ENCODE data around the gene ITPK1.

Gene ITPK1

DNA sequence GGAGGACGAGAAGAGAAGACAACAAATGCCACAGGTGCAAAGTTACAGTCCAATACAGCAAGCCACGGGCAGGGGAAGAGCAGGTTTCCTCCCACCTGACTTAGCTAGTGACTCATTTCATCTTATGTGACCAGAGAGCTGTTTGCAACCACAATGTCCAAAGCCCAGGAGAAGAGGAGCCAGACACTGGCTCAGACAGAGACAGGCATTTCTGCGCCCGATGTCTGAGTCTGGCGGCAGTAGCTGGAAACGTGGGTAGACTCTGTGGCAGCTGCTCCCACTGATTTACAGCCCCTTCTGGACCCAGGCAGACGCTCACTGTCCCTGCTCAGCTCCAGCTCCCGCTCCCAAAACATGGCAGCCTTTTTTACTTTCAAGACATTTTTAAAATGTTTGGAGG lies 132.8 kb downstream of the ITPK1 start:
- Histone ChIP-seq H3K4me3 (ENCODE audit: low read depth in 1 of 2, low read length in 2 of 2) (no peak overlapping the region), H3K79me2 (ENCODE audit: insufficient read depth, low read length) (no peaks in the 10 kb centered on the region), H3K27ac (ENCODE audit: low read length) (no peak overlapping the region), H3K4me1 (ENCODE audit: insufficient read depth, low read length) (no peaks in the 10 kb centered on the region), H3K9ac (ENCODE audit: low read depth, low read length) (no peak overlapping the region), H3K36me3 (ENCODE audit: insufficient read depth, low read length) (peaks cover 44% of the 10 kb centered on the region), H4K20me1 (ENCODE audit: insufficient read depth, low read length) (peaks cover 5% of the 10 kb centered on the region; the same call in 1 of the 2 replicates), H3K27me3 (ENCODE audit: insufficient read depth, low read length, poor library complexity) (no peaks in the 10 kb centered on the region), H3K4me2 (ENCODE audit: insufficient read depth, low read length) (no peak overlapping the region), H2AFZ (ENCODE audit: low read depth, low read length) (no peak overlapping the region), H3K9me3 (ENCODE audit: insufficient read depth, low read length, severe bottlenecking) (peaks cover 34% of the 10 kb centered on the region)
- no peak for ATAC-seq (ENCODE audit: insufficient read depth, low read depth)
- DNase-seq, result no peak
- no peak for TF ChIP-seq EZH2 (IDR thresholded peaks at IDR 0.05; ENCODE audit: borderline replicate concordance, low read depth, low read length, severe bottlenecking)
- TF ChIP-seq, protein P1, sequence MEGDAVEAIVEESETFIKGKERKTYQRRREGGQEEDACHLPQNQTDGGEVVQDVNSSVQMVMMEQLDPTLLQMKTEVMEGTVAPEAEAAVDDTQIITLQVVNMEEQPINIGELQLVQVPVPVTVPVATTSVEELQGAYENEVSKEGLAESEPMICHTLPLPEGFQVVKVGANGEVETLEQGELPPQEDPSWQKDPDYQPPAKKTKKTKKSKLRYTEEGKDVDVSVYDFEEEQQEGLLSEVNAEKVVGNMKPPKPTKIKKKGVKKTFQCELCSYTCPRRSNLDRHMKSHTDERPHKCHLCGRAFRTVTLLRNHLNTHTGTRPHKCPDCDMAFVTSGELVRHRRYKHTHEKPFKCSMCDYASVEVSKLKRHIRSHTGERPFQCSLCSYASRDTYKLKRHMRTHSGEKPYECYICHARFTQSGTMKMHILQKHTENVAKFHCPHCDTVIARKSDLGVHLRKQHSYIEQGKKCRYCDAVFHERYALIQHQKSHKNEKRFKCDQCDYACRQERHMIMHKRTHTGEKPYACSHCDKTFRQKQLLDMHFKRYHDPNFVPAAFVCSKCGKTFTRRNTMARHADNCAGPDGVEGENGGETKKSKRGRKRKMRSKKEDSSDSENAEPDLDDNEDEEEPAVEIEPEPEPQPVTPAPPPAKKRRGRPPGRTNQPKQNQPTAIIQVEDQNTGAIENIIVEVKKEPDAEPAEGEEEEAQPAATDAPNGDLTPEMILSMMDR (IDR thresholded peaks at IDR 0.05; ENCODE audit: borderline replicate concordance, extremely low read depth, low read length, poor library complexity, severe bottlenecking), result no peak

DNA sequence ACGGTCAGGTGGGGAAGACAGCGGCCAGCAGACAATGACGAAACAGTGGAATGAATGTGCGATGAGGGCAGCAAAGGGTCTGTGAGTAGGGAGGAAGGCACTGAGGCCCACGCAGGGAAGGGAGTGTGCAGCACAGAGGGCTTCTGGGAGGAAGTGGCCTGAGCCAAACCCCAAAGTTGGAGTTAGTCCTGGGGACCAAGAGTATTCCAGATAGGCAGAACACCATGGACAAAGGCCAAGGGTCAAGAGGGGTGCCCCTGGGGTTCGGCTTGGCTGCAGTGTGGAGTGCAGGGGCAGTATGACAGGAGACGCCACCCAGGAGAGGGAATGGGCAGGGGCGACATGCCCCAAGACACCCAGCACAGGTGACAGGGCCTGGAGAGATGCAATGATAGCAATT lies 134.0 kb downstream of the ITPK1 start:
- no peaks in the 10 kb centered on the region for H3K79me2 ChIP-seq (ENCODE audit: insufficient read depth, low read length)
- peaks cover 41% of the 10 kb centered on the region for H3K9me3 ChIP-seq (ENCODE audit: insufficient read depth, low read length, severe bottlenecking)
- H3K27ac ChIP-seq (ENCODE audit: low read length), result no peak overlapping the region
- no peak overlapping the region for H2AFZ ChIP-seq (ENCODE audit: low read depth, low read length)
- H3K4me3 ChIP-seq (ENCODE audit: low read depth in 1 of 2, low read length in 2 of 2), result no peak overlapping the region
- no peaks in the 10 kb centered on the region for H3K27me3 ChIP-seq (ENCODE audit: insufficient read depth, low read length, poor library complexity)
- no peak for ATAC-seq (ENCODE audit: insufficient read depth, low read depth)
- H3K4me2 ChIP-seq (ENCODE audit: insufficient read depth, low read length), result no peak overlapping the region
- no peak for DNase-seq
- H3K36me3 ChIP-seq (ENCODE audit: insufficient read depth, low read length), result peaks cover 54% of the 10 kb centered on the region
- H4K20me1 ChIP-seq (ENCODE audit: insufficient read depth, low read length), result no peaks in the 10 kb centered on the region
- TF ChIP-seq, protein P1 (IDR thresholded peaks at IDR 0.05; ENCODE audit: borderline replicate concordance, extremely low read depth, low read length, poor library complexity, severe bottlenecking), result no peak
- TF ChIP-seq EZH2 (IDR thresholded peaks at IDR 0.05; ENCODE audit: borderline replicate concordance, low read depth, low read length, severe bottlenecking), result no peak
- H3K4me1 ChIP-seq (ENCODE audit: insufficient read depth, low read length), result no peaks in the 10 kb centered on the region
- H3K9ac ChIP-seq (ENCODE audit: low read depth, low read length), result no peak overlapping the region

DNA sequence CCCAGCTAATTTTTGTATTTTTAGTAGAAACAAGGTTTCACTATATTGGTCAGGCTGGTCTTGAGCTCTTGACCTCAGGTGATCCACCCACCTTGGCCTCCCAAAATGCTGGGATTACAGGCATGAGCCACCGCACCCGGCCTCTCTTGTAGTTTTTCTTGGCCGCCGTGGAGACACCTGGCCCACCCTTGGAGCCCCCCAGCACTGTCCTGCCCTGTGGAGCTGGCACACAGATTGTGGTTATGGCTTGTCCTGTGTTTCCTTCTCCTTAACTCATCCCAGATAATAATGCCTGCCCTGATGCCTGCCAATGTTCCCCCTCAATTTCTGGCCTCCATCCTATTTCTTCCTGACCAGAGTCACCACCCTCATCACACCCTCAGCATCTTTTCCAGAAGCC lies 134.9 kb downstream of the ITPK1 start:
- ATAC-seq (ENCODE audit: insufficient read depth, low read depth) (no peak), DNase-seq (no peak)
- H3K79me2 ChIP-seq (ENCODE audit: insufficient read depth, low read length), result no peaks in the 10 kb centered on the region
- H3K27ac ChIP-seq (ENCODE audit: low read length), result no peak overlapping the region
- H3K4me3 ChIP-seq (ENCODE audit: low read depth in 1 of 2, low read length in 2 of 2), result no peak overlapping the region
- H3K4me1 ChIP-seq (ENCODE audit: insufficient read depth, low read length), result no peaks in the 10 kb centered on the region
- peaks cover 61% of the 10 kb centered on the region for H3K36me3 ChIP-seq (ENCODE audit: insufficient read depth, low read length)
- no peak overlapping the region for H3K9ac ChIP-seq (ENCODE audit: low read depth, low read length)
- no peak overlapping the region for H2AFZ ChIP-seq (ENCODE audit: low read depth, low read length)
- no peak overlapping the region for H3K4me2 ChIP-seq (ENCODE audit: insufficient read depth, low read length)
- no peaks in the 10 kb centered on the region for H3K27me3 ChIP-seq (ENCODE audit: insufficient read depth, low read length, poor library complexity)
- H3K9me3 ChIP-seq (ENCODE audit: insufficient read depth, low read length, severe bottlenecking), result peaks cover 47% of the 10 kb centered on the region
- no peaks in the 10 kb centered on the region for H4K20me1 ChIP-seq (ENCODE audit: insufficient read depth, low read length)
- TF ChIP-seq, protein P1 (IDR thresholded peaks at IDR 0.05; ENCODE audit: borderline replicate concordance, extremely low read depth, low read length, poor library complexity, severe bottlenecking), result no peak
- no peak for TF ChIP-seq EZH2 (IDR thresholded peaks at IDR 0.05; ENCODE audit: borderline replicate concordance, low read depth, low read length, severe bottlenecking)

Measured in DND-41 (cell line).